ENCODE data around the gene GNB5.
"Not testable (repeated sequence)": the region's sequence is repeated elsewhere in the genome, so short reads cannot be mapped to it uniquely, and the experiment has no call there.

The GNB5 gene

GRCh38 chr15:52206446-52206845 lies 15.3 kb upstream of the GNB5 start:
- DNase-seq = no peak

GRCh38 chr15:52204657-52205056 lies 13.5 kb upstream of the GNB5 start:
- no peak for DNase-seq

- DNase-seq = no peak
These were observed 9.7 kb upstream of the GNB5 start for GRCh38 chr15:52200831-52201365.

- no peak for DNase-seq
These were observed 8.1 kb upstream of the GNB5 start for GRCh38 chr15:52199271-52199670.

- no peak for DNase-seq
These were observed 5.7 kb upstream of the GNB5 start for GRCh38 chr15:52196891-52197290.

- DNase-seq = no peak
These were observed 2.6 kb upstream of the GNB5 start for GRCh38 chr15:52193791-52194190.

- DNase-seq = no peak
These were observed 2.1 kb upstream of the GNB5 start for GRCh38 chr15:52193321-52193720.

- no peak for DNase-seq
These were observed 4.3 kb downstream of the GNB5 start for GRCh38 chr15:52186651-52187486.

- no peak for DNase-seq
These were observed 6.0 kb downstream of the GNB5 start for GRCh38 chr15:52185151-52185561.

GRCh38 chr15:52184721-52185120 lies 6.5 kb downstream of the GNB5 start:
- DNase-seq = no peak

GRCh38 chr15:52183562-52184173 lies 7.5 kb downstream of the GNB5 start:
- DNase-seq = peak; percentile 25

- peak; percentile 6 for DNase-seq
These were observed 9.0 kb downstream of the GNB5 start for GRCh38 chr15:52181938-52182780.

- no peak for DNase-seq
These were observed 10.2 kb downstream of the GNB5 start for GRCh38 chr15:52180851-52181450.

- no peak for DNase-seq
These were observed 10.9 kb downstream of the GNB5 start for GRCh38 chr15:52180196-52180835.

- DNase-seq = peak; percentile 4
These were observed 11.7 kb downstream of the GNB5 start for GRCh38 chr15:52179278-52180195.

GRCh38 chr15:52178765-52179164 lies 12.4 kb downstream of the GNB5 start:
- DNase-seq = no peak

- no peak for DNase-seq
These were observed 18.3 kb downstream of the GNB5 start for GRCh38 chr15:52172869-52173268.

- DNase-seq = no peak
These were observed 19.4 kb downstream of the GNB5 start for GRCh38 chr15:52171807-52172206.

GRCh38 chr15:52171386-52171785 lies 19.8 kb downstream of the GNB5 start:
- DNase-seq = peak; percentile 49

GRCh38 chr15:52170199-52170598 lies 21.0 kb downstream of the GNB5 start:
- not testable (repeated sequence) for DNase-seq

GRCh38 chr15:52165494-52166131 lies 25.6 kb downstream of the GNB5 start:
- DNase-seq = not testable (repeated sequence)
